Suprapubic skin (tissue), 4 donors: ENCODE measurements around the gene DCN.

Source experiments
- CTCF ChIP-seq, 2 donors: fragments of 200-600 bp in 1 of 2; fragments of 450-650 bp in 1 of 2; sonication (generic) in 1 of 2; IDR thresholded peaks; one replicate each; pipeline ENCODE4 v1.5.1; 2016 to 2019; ENCODE audit warnings: antibody characterized with exemption in 2 of 2, mild to moderate bottlenecking in 1 of 2, moderate library complexity in 1 of 2
- EP300 ChIP-seq: sonication (generic); formaldehyde crosslinking; IDR thresholded peaks from one replicate; pipeline ENCODE4 v1.6.1; 2017; ENCODE audit warnings: antibody characterized with exemption
- POLR2A ChIP-seq, 2 donors: fragments of 450-650 bp; IDR thresholded peaks; one replicate each; pipeline ENCODE4 v1.6.1; 2017; ENCODE audit warnings: antibody characterized with exemption in 2 of 2, mild to moderate bottlenecking in 2 of 2, moderate library complexity in 2 of 2
- POLR2AphosphoS5 ChIP-seq, 3 donors: sonication (generic); formaldehyde crosslinking; IDR thresholded peaks; one replicate each; pipeline ENCODE4 v1.6.1; 2017; ENCODE audit warnings: antibody characterized with exemption in 3 of 3

GRCh38 chr12:91110311-91110924 is 72.2 kb downstream of the DCN start:
- no peak for TF ChIP-seq CTCF (IDR thresholded peaks at IDR 0.05)
- TF ChIP-seq POLR2AphosphoS5 (IDR thresholded peaks at IDR 0.05), result no peak
- no peak for TF ChIP-seq EP300
- TF ChIP-seq POLR2A (IDR thresholded peaks at IDR 0.05), result no peak
